Measurements from ENCODE around the gene TNFRSF19. TPM values are rescaled to one million over a fixed set of nuclear protein-coding genes. Genes with fewer than 3 reads are reported as not detected.

The TNFRSF19 gene
- polyA plus RNA-seq, 1 donor = 6.8 TPM

DNA sequence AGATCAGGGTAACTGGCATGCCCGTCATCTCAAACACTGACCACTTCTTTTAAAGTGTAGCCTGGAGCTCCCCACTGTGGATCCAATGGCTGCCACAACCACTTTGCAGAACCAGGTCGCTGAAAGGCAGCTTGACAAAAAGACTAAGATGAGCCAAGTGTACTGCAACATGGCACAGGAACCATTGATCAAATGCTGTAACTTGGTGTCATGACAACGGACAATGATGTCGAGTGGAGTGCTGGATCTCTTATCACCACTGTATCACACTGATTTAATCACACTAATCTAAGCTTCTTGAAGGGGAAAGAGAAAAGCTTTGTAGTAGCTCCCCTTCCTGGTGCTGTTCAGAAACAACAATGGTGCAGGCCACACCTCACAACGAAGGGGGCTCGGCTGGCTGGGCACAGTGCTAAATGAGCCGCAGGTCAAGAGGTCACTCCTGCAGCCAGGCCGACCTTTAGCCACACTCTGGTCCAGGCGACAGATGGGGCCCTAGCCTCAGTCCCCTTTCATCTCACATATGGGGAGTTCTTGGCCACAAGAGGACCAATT is 2.2 kb upstream of the TNFRSF19 start:
- no peaks in the 10 kb centered on the region for H3K4me1 ChIP-seq (ENCODE audit: control insufficient read depth, insufficient read depth, low read length)
- H3K4me3 ChIP-seq (ENCODE audit: low read length) = no peak overlapping the region
- DNase-seq = no peak
- WGBS (ENCODE audit: insufficient coverage, low lambda C conversion rate) = no CpG with 5 or more reads among the region's 9 CpGs
- H3K27ac ChIP-seq (ENCODE audit: low read length) = no peak overlapping the region
- no peaks in the 10 kb centered on the region for H3K36me3 ChIP-seq (ENCODE audit: control insufficient read depth, insufficient read depth, low read length)
- H3K9me3 ChIP-seq (ENCODE audit: control insufficient read depth, low read depth, low read length) = no peaks in the 10 kb centered on the region
- peaks cover 18% of the 10 kb centered on the region for H3K27me3 ChIP-seq (ENCODE audit: control insufficient read depth, insufficient read depth, low read length)

DNA sequence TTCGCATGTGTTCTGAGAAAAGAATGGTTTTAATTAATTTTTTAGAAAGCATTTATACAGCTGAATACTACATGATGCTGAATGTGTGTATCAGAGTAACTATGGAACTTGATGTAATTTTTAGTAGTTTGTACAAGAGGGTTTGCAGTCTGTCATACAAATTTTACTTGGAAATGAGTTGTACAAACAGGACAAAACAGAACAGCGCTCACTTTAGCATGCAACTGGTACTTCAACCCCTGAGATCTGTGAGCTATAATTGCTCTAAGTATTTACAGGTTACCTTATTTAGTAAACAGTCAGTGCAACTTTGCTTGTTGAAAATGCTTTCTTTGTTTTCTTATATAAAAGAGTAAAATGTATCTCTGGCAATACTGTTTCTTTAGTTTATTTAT is 706 bp downstream of the TNFRSF19 start:
- Histone ChIP-seq H3K4me1 (ENCODE audit: control insufficient read depth, insufficient read depth, low read length) (no peaks in the 10 kb centered on the region), H3K27me3 (ENCODE audit: control insufficient read depth, insufficient read depth, low read length) (peaks cover 24% of the 10 kb centered on the region), H3K4me3 (ENCODE audit: low read length) (no peak overlapping the region), H3K27ac (ENCODE audit: low read length) (no peak overlapping the region), H3K36me3 (ENCODE audit: control insufficient read depth, insufficient read depth, low read length) (no peaks in the 10 kb centered on the region), H3K9me3 (ENCODE audit: control insufficient read depth, low read depth, low read length) (no peaks in the 10 kb centered on the region)
- WGBS (ENCODE audit: insufficient coverage, low lambda C conversion rate) = no CpG with 5 or more reads among the region's 2 CpGs
- no peak for DNase-seq

DNA sequence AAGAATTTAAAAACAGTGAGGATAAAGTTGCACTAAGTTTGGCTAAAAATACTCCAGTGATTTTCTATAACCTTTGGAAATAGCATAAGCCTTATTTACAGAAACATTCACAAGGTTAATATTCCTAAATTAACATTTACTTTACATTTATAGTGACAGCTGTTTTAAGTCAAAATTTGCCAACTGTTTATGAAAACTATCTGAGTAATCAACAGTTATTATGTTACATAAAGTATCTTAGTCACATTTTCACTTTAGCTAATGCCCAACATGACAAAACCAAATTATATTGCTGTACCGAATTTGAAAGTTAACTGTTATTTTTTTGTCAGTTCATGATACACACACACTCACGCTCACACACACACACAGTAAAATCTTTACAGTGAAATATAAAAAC is 1.2 kb downstream of the TNFRSF19 start:
- no peak overlapping the region for H3K4me3 ChIP-seq (ENCODE audit: low read length)
- no peak overlapping the region for H3K27ac ChIP-seq (ENCODE audit: low read length)

DNA sequence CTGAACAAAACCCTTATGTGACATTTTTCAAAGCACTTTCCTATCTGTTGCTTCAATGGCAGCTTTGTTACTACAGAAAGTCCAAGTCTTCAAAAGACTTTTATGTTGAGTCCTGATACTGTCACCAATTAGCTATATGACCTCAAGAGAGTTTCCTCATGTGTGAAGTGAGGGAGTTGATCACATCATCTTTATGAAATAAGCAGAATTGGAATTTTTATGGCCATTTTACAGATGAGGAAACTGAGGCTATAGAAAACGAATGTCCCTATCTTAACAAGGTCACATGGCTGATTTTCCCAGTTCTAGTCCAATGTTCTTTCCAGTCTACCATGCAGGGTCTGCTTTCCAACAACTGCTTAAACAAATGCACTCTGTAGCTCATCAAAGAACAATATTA is 2.6 kb downstream of the TNFRSF19 start:
- Histone ChIP-seq H3K36me3 (ENCODE audit: control insufficient read depth, insufficient read depth, low read length) (no peaks in the 10 kb centered on the region), H3K27ac (ENCODE audit: low read length) (no peak overlapping the region), H3K9me3 (ENCODE audit: control insufficient read depth, low read depth, low read length) (no peaks in the 10 kb centered on the region), H3K4me3 (ENCODE audit: low read length) (no peak overlapping the region), H3K27me3 (ENCODE audit: control insufficient read depth, insufficient read depth, low read length) (peaks cover 32% of the 10 kb centered on the region), H3K4me1 (ENCODE audit: control insufficient read depth, insufficient read depth, low read length) (no peaks in the 10 kb centered on the region)
- DNase-seq = no peak
- no CpG with 5 or more reads among the region's 1 CpG for WGBS (ENCODE audit: insufficient coverage, low lambda C conversion rate)

More for the DNA sequence above, 1.2 kb downstream of the TNFRSF19 start:
- H3K27me3 ChIP-seq (ENCODE audit: control insufficient read depth, insufficient read depth, low read length) = peaks cover 24% of the 10 kb centered on the region
- no peaks in the 10 kb centered on the region for H3K36me3 ChIP-seq (ENCODE audit: control insufficient read depth, insufficient read depth, low read length)
- WGBS (ENCODE audit: insufficient coverage, low lambda C conversion rate) = 88% methylated on average over 1 of the region's 2 CpGs
- no peaks in the 10 kb centered on the region for H3K9me3 ChIP-seq (ENCODE audit: control insufficient read depth, low read depth, low read length)
- H3K4me1 ChIP-seq (ENCODE audit: control insufficient read depth, insufficient read depth, low read length) = no peaks in the 10 kb centered on the region
- no peak for DNase-seq

DNA sequence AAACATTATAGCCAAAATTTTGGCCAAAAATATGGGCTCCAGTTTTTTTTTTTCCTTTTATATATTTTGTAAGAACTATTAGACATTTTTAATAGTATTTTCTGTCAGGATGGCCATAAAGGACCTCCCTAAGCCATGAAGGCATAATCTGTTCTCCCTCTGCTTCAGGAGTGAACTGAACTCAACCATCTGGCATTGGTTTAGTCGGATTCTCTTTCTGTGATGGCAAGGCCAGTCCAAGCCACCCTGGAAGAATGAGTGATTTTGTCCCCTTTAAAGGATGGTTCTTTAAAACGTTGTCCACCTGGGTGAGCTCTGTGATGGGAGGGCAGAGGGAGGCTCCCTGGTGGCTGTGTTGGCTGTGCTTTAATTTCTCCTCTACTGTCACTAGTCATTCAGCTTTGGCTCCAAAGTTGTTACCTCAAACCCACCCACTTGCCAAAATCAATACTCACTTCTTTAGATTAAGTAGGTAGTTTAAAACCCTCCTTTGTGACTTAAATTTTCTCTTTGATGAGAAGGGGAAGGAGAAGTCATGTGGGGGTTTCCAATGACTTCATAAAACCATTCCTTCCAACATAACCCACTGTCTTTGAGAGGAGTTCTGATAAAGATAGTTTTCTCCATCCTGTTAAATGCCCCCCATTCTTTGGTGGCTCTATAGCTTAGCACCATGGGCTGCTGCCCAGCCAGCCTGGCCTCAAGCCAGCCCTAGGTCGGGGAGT is 4.4 kb downstream of the TNFRSF19 start:
- no CpG with 5 or more reads among the region's 3 CpGs for WGBS (ENCODE audit: insufficient coverage, low lambda C conversion rate)
- H3K9me3 ChIP-seq (ENCODE audit: control insufficient read depth, low read depth, low read length) = no peaks in the 10 kb centered on the region
- peaks cover 33% of the 10 kb centered on the region for H3K27me3 ChIP-seq (ENCODE audit: control insufficient read depth, insufficient read depth, low read length)
- no peaks in the 10 kb centered on the region for H3K36me3 ChIP-seq (ENCODE audit: control insufficient read depth, insufficient read depth, low read length)
- H3K4me3 ChIP-seq (ENCODE audit: low read length) = no peak overlapping the region
- H3K4me1 ChIP-seq (ENCODE audit: control insufficient read depth, insufficient read depth, low read length) = peaks cover 2% of the 10 kb centered on the region
- H3K27ac ChIP-seq (ENCODE audit: low read length) = no peak overlapping the region
- DNase-seq = no peak

DNA sequence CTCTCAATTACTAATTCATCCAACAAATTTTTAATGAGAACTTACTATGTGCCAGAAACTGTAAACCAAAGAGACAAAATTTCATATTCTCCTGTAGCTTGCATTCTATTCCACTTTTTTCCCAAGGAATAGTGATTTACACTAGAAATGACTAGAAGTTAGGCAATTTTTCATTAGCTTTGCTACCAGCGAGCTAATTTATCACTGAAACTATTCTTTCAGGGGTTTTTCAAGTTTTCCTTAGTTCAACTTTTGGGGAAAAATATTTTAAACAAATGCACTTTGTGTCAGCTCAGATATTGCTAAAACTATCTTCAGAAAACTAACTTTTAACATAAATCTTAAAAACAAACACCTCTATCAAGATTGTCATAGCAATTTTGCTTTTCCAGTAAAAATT is 5.4 kb downstream of the TNFRSF19 start:
- Histone ChIP-seq H3K9me3 (ENCODE audit: control insufficient read depth, low read depth, low read length) (no peaks in the 10 kb centered on the region), H3K4me1 (ENCODE audit: control insufficient read depth, insufficient read depth, low read length) (peaks cover 2% of the 10 kb centered on the region)
- WGBS (ENCODE audit: insufficient coverage, low lambda C conversion rate) = 100% methylated on average over 1 of the region's 1 CpG

DNA sequence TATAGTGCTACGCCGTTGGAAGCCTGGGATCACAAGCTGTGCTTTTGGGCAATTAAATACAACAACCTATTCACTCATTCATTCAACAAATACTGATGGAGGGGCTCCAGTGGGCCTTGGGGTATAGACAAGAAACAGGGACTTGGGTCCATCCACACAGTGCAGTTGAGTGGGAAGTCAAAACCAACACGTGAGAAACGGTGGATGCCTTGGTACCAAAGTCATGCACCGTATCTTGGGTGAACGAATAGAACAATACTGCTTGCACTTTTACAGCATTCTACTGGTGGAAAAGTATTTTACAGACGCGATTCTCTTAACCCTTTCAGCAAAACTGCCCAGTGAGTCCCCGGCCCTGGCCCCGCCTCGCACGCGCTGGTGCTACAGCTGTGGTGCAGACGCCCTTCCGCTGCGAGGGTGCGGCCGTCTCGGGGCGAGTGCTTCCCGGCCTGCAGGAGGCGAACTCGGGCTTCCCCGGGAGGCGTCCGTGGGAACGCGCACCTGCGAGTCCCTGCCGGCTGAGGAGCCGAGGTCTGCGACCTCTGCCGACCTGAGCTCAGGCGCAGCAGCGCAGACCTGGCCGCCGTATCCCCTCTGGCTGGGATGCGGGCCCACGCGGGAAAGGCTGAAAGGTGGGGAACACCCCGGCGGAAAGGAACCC is 8.3 kb downstream of the TNFRSF19 start:
- WGBS (ENCODE audit: insufficient coverage, low lambda C conversion rate) = no CpG with 5 or more reads among the region's 42 CpGs
- H3K4me1 ChIP-seq (ENCODE audit: control insufficient read depth, insufficient read depth, low read length) = peaks cover 2% of the 10 kb centered on the region
- H3K4me3 ChIP-seq (ENCODE audit: low read length) = peak overlapping the region; percentile 68
- no peaks in the 10 kb centered on the region for H3K9me3 ChIP-seq (ENCODE audit: control insufficient read depth, low read depth, low read length)
- peak; percentile 64 to 76 for DNase-seq
- peak overlapping the region; percentile 48 for H3K27ac ChIP-seq (ENCODE audit: low read length)
- peaks cover 49% of the 10 kb centered on the region for H3K27me3 ChIP-seq (ENCODE audit: control insufficient read depth, insufficient read depth, low read length)
- H3K36me3 ChIP-seq (ENCODE audit: control insufficient read depth, insufficient read depth, low read length) = no peaks in the 10 kb centered on the region

More for the DNA sequence above, 5.4 kb downstream of the TNFRSF19 start:
- Histone ChIP-seq H3K27me3 (ENCODE audit: control insufficient read depth, insufficient read depth, low read length) (peaks cover 37% of the 10 kb centered on the region), H3K4me3 (ENCODE audit: low read length) (no peak overlapping the region), H3K27ac (ENCODE audit: low read length) (no peak overlapping the region), H3K36me3 (ENCODE audit: control insufficient read depth, insufficient read depth, low read length) (no peaks in the 10 kb centered on the region)
- no peak for DNase-seq

- Histone ChIP-seq H3K36me3 (ENCODE audit: control insufficient read depth, insufficient read depth, low read length) (no peaks in the 10 kb centered on the region), H3K4me3 (ENCODE audit: low read length) (peak overlapping the region; percentile 68), H3K4me1 (ENCODE audit: control insufficient read depth, insufficient read depth, low read length) (peaks cover 2% of the 10 kb centered on the region), H3K27ac (ENCODE audit: low read length) (peak overlapping the region; percentile 48), H3K27me3 (ENCODE audit: control insufficient read depth, insufficient read depth, low read length) (peaks cover 49% of the 10 kb centered on the region), H3K9me3 (ENCODE audit: control insufficient read depth, low read depth, low read length) (no peaks in the 10 kb centered on the region)
- WGBS (ENCODE audit: insufficient coverage, low lambda C conversion rate) = no CpG with 5 or more reads among the region's 82 CpGs
- peak; percentile 81 to 86 for DNase-seq
These were observed 9.1 kb downstream of the TNFRSF19 start for GRCh38 chr13:23579072-23579895.

DNA sequence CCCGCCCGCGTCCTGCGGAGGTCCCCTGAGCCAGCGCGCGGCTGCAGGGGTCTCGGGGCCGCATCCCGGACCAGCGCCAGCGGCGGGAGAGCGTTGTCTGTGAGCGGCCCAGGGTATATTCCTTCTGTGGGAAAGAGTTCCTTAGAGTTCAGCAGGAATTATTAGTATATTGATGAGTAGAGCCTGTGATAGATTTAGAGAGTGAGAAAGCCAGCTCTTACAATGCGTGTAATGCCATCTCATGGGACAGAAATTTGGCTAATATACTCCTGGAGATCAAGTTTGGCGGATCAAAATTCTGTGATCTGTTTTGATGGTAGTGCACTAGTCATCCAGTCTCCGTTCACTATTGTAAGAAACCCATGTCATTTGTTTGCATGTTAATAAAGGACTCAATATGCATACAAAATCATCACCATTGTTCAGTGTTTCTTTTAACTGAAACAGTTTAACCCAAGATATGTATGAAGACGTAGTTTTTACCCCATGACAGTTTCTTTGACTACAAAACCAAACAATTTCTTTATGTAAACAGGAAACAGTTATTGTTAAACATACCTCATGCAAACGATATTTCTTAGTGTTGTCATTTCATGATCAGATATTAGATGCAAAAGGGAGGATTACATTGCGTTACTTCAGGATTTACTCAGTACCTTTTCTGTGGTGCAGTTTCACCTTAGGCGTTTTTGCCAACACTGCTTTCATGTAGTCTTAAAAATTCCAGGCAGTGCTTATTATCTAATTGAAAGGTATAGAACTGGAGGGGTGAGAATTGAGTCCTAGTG is 9.9 kb downstream of the TNFRSF19 start:
- H3K36me3 ChIP-seq (ENCODE audit: control insufficient read depth, insufficient read depth, low read length) = no peaks in the 10 kb centered on the region
- peak overlapping the region; percentile 54 for H3K4me3 ChIP-seq (ENCODE audit: low read length)
- no peak for DNase-seq
- H3K27me3 ChIP-seq (ENCODE audit: control insufficient read depth, insufficient read depth, low read length) = peaks cover 42% of the 10 kb centered on the region
- no peak overlapping the region for H3K27ac ChIP-seq (ENCODE audit: low read length)
- H3K9me3 ChIP-seq (ENCODE audit: control insufficient read depth, low read depth, low read length) = no peaks in the 10 kb centered on the region
- WGBS (ENCODE audit: insufficient coverage, low lambda C conversion rate) = 22% methylated on average over 3 of the region's 22 CpGs
- peaks cover 2% of the 10 kb centered on the region for H3K4me1 ChIP-seq (ENCODE audit: control insufficient read depth, insufficient read depth, low read length)
